ENCODE measurements around the gene CBFA2T3.
"Not testable (repeated sequence)": the region's sequence is repeated elsewhere in the genome, so short reads cannot be mapped to it uniquely, and the experiment has no call there.

CBFA2T3 gene

DNA sequence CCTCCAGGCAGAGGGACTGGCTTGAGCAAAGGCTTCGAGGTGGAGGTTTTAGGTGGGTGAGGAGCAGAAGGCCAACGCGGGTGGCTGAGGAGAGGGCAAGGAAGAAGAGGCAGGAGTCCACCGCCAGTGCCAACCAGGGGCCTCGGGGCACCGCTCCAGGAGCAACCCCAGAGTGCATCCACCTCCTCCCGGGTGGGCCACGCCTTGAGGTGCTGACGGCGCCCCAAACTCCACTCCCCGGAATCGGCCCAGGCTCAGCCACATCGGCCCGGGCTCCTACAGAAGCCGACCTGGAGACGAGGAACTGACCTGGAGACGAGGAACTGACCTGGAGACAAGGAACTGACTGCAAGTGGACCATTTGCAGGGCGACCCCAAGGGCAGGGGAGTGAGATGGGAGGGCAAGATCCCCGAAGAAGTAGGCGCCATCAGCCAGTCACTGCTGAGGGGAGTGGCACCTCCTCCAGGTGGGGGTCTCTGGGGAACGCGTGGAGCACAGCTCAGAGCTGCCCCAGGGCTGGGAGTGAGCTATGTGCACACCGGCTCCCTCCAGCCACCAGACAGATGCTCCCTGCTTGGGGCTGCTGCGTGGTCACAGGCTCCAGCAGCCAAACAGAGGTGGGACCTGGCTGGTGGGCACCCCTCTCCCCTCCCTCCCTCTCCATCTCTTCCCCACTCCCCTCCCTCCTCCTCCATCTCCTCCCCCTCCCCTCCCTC lies 29.2 kb upstream of the CBFA2T3 start:
- H3K4me3 ChIP-seq (ENCODE audit: low read depth, low read length): no peak overlapping the region
- DNase-seq (ENCODE audit: low read depth): no peak
- no peak for TF ChIP-seq CTCF (IDR thresholded peaks at IDR 0.05; ENCODE audit: control insufficient read depth, extremely low read depth, insufficient read depth)

GRCh38 chr16:89005201-89006035 lies 28.4 kb upstream of the CBFA2T3 start:
- no peak for DNase-seq (ENCODE audit: low read depth)
- H3K4me3 ChIP-seq (ENCODE audit: low read depth, low read length): no peak overlapping the region
- TF ChIP-seq CTCF (IDR thresholded peaks at IDR 0.05; ENCODE audit: control insufficient read depth, extremely low read depth, insufficient read depth): no peak

DNA sequence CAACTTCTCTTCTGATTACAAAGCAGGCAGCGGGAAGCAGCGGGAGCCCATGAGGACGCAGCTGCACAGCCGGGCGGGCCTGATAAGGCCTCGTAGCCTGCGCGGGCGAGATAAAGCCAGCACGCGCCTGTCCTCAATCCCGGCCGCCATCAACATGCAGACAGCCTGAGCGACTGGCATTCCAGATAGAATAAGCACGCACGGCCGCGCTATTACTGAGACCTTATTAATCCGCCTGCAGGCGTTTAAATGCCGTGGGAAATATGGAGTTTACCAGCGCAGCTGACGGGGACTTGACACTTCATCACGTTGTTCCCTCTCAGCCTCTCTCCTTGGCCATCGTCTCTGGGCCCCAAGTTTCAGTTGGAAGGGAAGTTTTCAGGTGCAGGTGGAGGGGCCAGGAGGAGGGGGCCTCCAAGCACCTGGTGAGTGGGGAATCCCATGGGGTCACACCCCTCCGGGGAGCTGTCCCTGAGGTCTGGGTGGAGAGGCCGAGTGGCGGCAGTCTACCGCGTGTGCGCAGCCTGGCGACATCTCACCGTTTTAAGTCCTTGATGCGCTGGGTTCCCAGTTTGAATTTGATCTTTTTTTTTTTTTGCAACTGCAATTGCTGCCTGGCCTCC lies 27.3 kb upstream of the CBFA2T3 start:
- DNase-seq (ENCODE audit: low read depth): no peak
- TF ChIP-seq CTCF (IDR thresholded peaks at IDR 0.05; ENCODE audit: control insufficient read depth, extremely low read depth, insufficient read depth): no peak
- H3K4me3 ChIP-seq (ENCODE audit: low read depth, low read length): no peak overlapping the region

- no peak overlapping the region for H3K4me3 ChIP-seq (ENCODE audit: low read depth, low read length)
- no peak for TF ChIP-seq CTCF (IDR thresholded peaks at IDR 0.05; ENCODE audit: control insufficient read depth, extremely low read depth, insufficient read depth)
- no peak for DNase-seq (ENCODE audit: low read depth)
Observed at GRCh38 chr16:89003831-89004208, 26.8 kb upstream of the CBFA2T3 start.

DNA sequence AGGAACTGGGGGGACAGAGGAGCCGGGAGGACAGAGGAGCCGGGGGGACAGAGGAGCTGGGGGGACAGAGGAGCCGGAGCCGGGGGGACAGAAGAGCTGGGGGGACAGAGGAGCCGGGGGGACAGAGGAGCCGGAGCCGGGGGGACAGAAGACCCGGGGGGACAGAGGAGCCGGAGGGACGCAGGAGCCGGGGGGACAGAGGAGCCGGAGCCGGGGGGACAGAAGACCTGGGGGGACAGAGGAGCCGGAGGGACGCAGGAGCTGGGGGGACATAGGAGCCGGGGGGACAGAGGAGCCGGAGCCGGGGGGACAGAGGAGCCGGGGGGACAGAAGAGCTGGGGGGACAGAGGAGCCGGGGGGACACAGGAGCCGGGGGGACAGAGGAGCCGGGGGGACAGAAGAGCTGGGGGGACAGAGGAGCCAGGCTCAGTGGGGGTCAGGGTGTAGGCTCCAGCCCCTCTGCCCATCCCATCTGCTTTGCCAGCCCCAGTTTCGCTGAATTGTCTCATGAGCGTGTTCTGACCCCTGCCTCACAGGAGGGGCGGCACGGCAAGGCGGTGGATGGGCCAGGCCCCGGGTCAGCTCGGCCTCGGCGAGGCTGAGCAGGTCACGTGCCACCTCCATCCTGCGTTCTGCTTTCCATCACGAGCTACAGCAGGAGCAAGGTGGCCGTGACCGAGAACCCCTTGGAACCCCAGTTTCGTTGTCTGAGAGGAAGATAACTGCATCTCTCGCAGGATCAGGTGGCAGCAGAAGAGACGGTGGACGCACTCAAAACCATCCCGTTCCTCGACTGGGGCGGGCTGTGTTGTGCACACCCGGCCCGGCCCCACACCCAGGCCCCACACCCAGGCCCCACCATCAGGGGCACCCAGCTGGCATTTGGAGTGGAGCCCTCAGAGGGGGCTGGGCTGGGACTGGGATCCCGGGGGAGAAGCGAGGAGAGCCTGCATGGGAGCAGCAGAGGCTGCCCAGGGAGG lies 26.1 kb upstream of the CBFA2T3 start:
- no peak overlapping the region for H3K4me3 ChIP-seq (ENCODE audit: low read depth, low read length)
- DNase-seq (ENCODE audit: low read depth): no peak
- TF ChIP-seq CTCF (IDR thresholded peaks at IDR 0.05; ENCODE audit: control insufficient read depth, extremely low read depth, insufficient read depth): no peak

DNA sequence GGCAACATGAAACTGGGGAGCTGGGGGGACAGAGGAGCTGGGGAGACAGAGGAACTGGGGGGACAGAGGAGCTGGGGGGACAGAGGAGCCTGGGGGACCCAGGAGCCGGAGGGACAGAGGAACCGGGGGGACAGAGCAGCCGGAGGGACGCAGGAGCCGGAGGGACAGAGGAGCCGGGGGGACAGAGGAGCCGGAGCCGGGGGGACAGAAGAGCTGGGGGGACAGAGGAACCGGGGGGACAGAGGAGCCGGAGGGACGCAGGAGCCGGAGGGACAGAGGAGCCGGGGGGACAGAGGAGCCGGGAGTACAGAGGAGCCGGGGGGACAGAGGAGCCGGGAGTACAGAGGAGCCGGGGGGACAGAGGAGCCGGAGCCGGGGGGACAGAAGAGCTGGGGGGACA lies 25.1 kb upstream of the CBFA2T3 start:
- DNase-seq (ENCODE audit: low read depth); H3K4me3 ChIP-seq (ENCODE audit: low read depth, low read length): not testable (repeated sequence)

All from LNCaP clone FGC (cell line).